SK-N-SH treated with all-trans-retinoic acid at 6 μM for 48 hours (cell line): ENCODE results near the gene REXO4.

ENCODE experiments used
- ATAC-seq: fragments of 200-7000 bp; cut with Tn5 transposase; 3 replicates; pipeline ENCODE4 v1.9.1; 2020; ENCODE audit warnings: mild to moderate bottlenecking, moderate library complexity
- ARNTL ChIP-seq: fragments of 450-650 bp; formaldehyde crosslinking; IDR thresholded peaks from 2 replicates; pipeline ENCODE4 v1.5.0; 2020; ENCODE audit warnings: low read depth, mild to moderate bottlenecking, moderate library complexity, borderline replicate concordance
- BACH2 ChIP-seq: fragments of 250-450 bp; sonication (Bioruptor Pico); IDR thresholded peaks from 2 replicates; pipeline ENCODE4 v1.9.0; 2021; ENCODE audit warnings: mild to moderate bottlenecking, borderline replicate concordance
- CREB5 ChIP-seq: fragments of 250-450 bp; sonication (Bioruptor Pico); IDR thresholded peaks from 2 replicates; pipeline ENCODE4 v1.5.1; 2020; ENCODE audit warnings: low read depth, mild to moderate bottlenecking, moderate library complexity
- CSDC2 ChIP-seq: fragments of 250-450 bp; sonication (Bioruptor Pico); IDR thresholded peaks from 2 replicates; pipeline ENCODE4 v1.5.0; 2020; ENCODE audit warnings: mild to moderate bottlenecking, moderate library complexity
- CSRNP3 ChIP-seq: fragments of 250-450 bp; sonication (Bioruptor Pico); IDR thresholded peaks from 2 replicates; pipeline ENCODE4 v1.5.1; 2021; ENCODE audit warnings: mild to moderate bottlenecking, moderate library complexity
- GLIS3 ChIP-seq: fragments of 250-450 bp; sonication (Bioruptor Pico); IDR thresholded peaks from 2 replicates; pipeline ENCODE4 v1.5.0; 2020; ENCODE audit warnings: mild to moderate bottlenecking, moderate library complexity
- ISL1 ChIP-seq: fragments of 250-450 bp; sonication (Bioruptor Pico); IDR thresholded peaks from 2 replicates; pipeline ENCODE4 v2.1.2; 2022; ENCODE audit warnings: mild to moderate bottlenecking, moderate library complexity
- OSR1 ChIP-seq: fragments of 250-450 bp; sonication (Bioruptor Pico); IDR thresholded peaks from 2 replicates; pipeline ENCODE4 v1.8.0; 2022; ENCODE audit warnings: moderate library complexity, mild to moderate bottlenecking, inconsistent platforms
- PATZ1 ChIP-seq: fragments of 250-450 bp; sonication (Bioruptor Pico); IDR thresholded peaks from 2 replicates; pipeline ENCODE4 v1.8.0; 2020; ENCODE audit warnings: mild to moderate bottlenecking, moderate library complexity, borderline replicate concordance
- POU6F1 ChIP-seq: fragments of 250-450 bp; sonication (Bioruptor Pico); IDR thresholded peaks from 2 replicates; pipeline ENCODE4 v1.8.0; 2021; ENCODE audit warnings: low read depth, mild to moderate bottlenecking, moderate library complexity, borderline replicate concordance
- PPARA ChIP-seq: fragments of 250-450 bp; sonication (Bioruptor Pico); IDR thresholded peaks from 2 replicates; pipeline ENCODE4 v1.5.0; 2020; ENCODE audit warnings: mild to moderate bottlenecking, borderline replicate concordance
- RARB ChIP-seq: fragments of 250-450 bp; sonication (Bioruptor Pico); IDR thresholded peaks from 2 replicates; pipeline ENCODE4 v1.8.0; 2021; ENCODE audit warnings: mild to moderate bottlenecking, moderate library complexity
- TOX ChIP-seq: fragments of 250-450 bp; sonication (Bioruptor Pico); IDR thresholded peaks from 2 replicates; pipeline ENCODE4 v1.8.0; 2021; ENCODE audit warnings: mild to moderate bottlenecking, moderate library complexity, borderline replicate concordance
- TSHZ2 ChIP-seq: fragments of 250-450 bp; sonication (Bioruptor Pico); IDR thresholded peaks from 2 replicates; pipeline ENCODE4 v1.5.0; 2020; ENCODE audit warnings: mild to moderate bottlenecking, moderate library complexity
- ZC3H10 ChIP-seq: fragments of 250-450 bp; sonication (Bioruptor Pico); IDR thresholded peaks from 2 replicates; pipeline ENCODE4 v1.5.1; 2021; ENCODE audit warnings: mild to moderate bottlenecking, moderate library complexity
- ZFP3 ChIP-seq: fragments of 250-450 bp; sonication (Bioruptor Pico); IDR thresholded peaks from 2 replicates; pipeline ENCODE4 v1.5.0; 2020; ENCODE audit warnings: mild to moderate bottlenecking, moderate library complexity
- ZFP30 ChIP-seq: fragments of 450-650 bp; formaldehyde crosslinking; IDR thresholded peaks from 2 replicates; pipeline ENCODE4 v1.5.0; 2022; ENCODE audit warnings: mild to moderate bottlenecking, moderate library complexity
- ZNF565 ChIP-seq: fragments of 450-650 bp; formaldehyde crosslinking; conservative IDR thresholded peaks from 2 replicates; pipeline ENCODE4 v1.5.0; 2020; ENCODE audit warnings: low read depth, mild to moderate bottlenecking, moderate library complexity
- ZNF70 ChIP-seq: fragments of 450-650 bp; formaldehyde crosslinking; IDR thresholded peaks from 2 replicates; pipeline ENCODE4 v1.5.0; 2020; ENCODE audit warnings: mild to moderate bottlenecking, moderate library complexity
- ZNF8 ChIP-seq: fragments of 450-650 bp; formaldehyde crosslinking; IDR thresholded peaks from 2 replicates; pipeline ENCODE4 v1.5.0; 2020; ENCODE audit warnings: mild to moderate bottlenecking, moderate library complexity

REXO4 gene

GRCh38 chr9:133445293-133445969, 27.6 kb upstream of the REXO4 start (continued):
- no peak for TF ChIP-seq CSRNP3 (CRISPR knock-in tag)
- no peak for TF ChIP-seq ZFP3 (CRISPR knock-in tag)
- TF ChIP-seq ZNF70 (CRISPR knock-in tag), result no peak

GRCh38 chr9:133443982-133444381, 26.2 kb upstream of the REXO4 start:
- no peak for TF ChIP-seq ZNF565 (CRISPR knock-in tag)
- no peak for TF ChIP-seq ZFP30 (CRISPR knock-in tag)
- no peak for TF ChIP-seq TSHZ2 (CRISPR knock-in tag)
- TF ChIP-seq PPARA (CRISPR knock-in tag), result no peak
- TF ChIP-seq BACH2 (CRISPR knock-in tag), result no peak
- no peak for TF ChIP-seq ISL1 (CRISPR knock-in tag)
- no peak for TF ChIP-seq GLIS3 (CRISPR knock-in tag)
- no peak for TF ChIP-seq ZNF8
- no peak for TF ChIP-seq OSR1 (CRISPR knock-in tag)
- TF ChIP-seq CSDC2 (CRISPR knock-in tag), result no peak
- no peak for TF ChIP-seq CSRNP3 (CRISPR knock-in tag)
- TF ChIP-seq RARB (CRISPR knock-in tag), result no peak
- TF ChIP-seq PATZ1 (CRISPR knock-in tag), result no peak

GRCh38 chr9:133443248-133443647, 25.4 kb upstream of the REXO4 start:
- ATAC-seq, result no peak
- TF ChIP-seq BACH2 (CRISPR knock-in tag) (no peak), ZFP3 (CRISPR knock-in tag) (no peak), POU6F1 (CRISPR knock-in tag) (no peak), ARNTL (CRISPR knock-in tag) (no peak), PATZ1 (CRISPR knock-in tag) (no peak), ZC3H10 (no peak), PPARA (CRISPR knock-in tag) (no peak), CSDC2 (CRISPR knock-in tag) (no peak), ZNF8 (no peak), GLIS3 (CRISPR knock-in tag) (no peak), CREB5 (no peak), TSHZ2 (CRISPR knock-in tag) (no peak), ZNF70 (CRISPR knock-in tag) (no peak), TOX (CRISPR knock-in tag) (no peak)

More at GRCh38 chr9:133443982-133444381, 26.2 kb upstream of the REXO4 start:
- ATAC-seq, result no peak
